ENCODE data around the gene ONECUT2. TPM values are rescaled to one million over a fixed set of nuclear protein-coding genes. Genes with fewer than 3 reads are reported as not detected.

Gene ONECUT2
- total and polyA plus RNA-seq, 2 experiments from 2014 or later = 0.82 to 1.7 TPM

- peak; percentile 87 for DNase-seq (ENCODE audit: low spot score)
- no peaks in the 10 kb centered on the region for H3K36me3 Mint-ChIP-seq (ENCODE audit: low read depth)
- peak overlapping the region; percentile 45 for H3K4me2 ChIP-seq
- peaks cover 38% of the 10 kb centered on the region for H3K27me3 Mint-ChIP-seq (ENCODE audit: insufficient read depth, low read depth, poor library complexity)
- peaks cover 25% of the 10 kb centered on the region for H3K4me1 ChIP-seq (ENCODE audit: insufficient read depth)
- H3K4me3 ChIP-seq = peak overlapping the region; percentile 18; the same call in 1 of the 2 replicates
- ATAC-seq = peak; percentile 95
- peaks cover 26% of the 10 kb centered on the region for H4K20me1 ChIP-seq (replicated peaks; ENCODE audit: insufficient read depth)
- no peaks in the 10 kb centered on the region for H3K79me2 ChIP-seq (replicated peaks; ENCODE audit: insufficient read depth)
- H3K9me3 Mint-ChIP-seq = no peaks in the 10 kb centered on the region
- H3K27ac ChIP-seq (ENCODE audit: low read depth) = no peak overlapping the region
- no peaks in the 10 kb centered on the region for H3F3A ChIP-seq (replicated peaks; ENCODE audit: low read depth)
- H2AFZ ChIP-seq = no peak overlapping the region
- H3K4me3 Mint-ChIP-seq = peak overlapping the region; percentile 16; the same call in 1 of the 3 replicates
- TF ChIP-seq NANOG (IDR thresholded peaks at IDR 0.05; ENCODE audit: borderline replicate concordance) = no peak
- peak; percentile 42 to 47 for TF ChIP-seq CTCF (conservative IDR thresholded peaks at IDR 0.05; ENCODE audit: low read depth in 2 of 2)
- TF ChIP-seq ZNF114 (CRISPR knock-in tag; IDR thresholded peaks at IDR 0.05) = no peak
- no peak for TF ChIP-seq STAT1 (IDR thresholded peaks at IDR 0.05; ENCODE audit: unreplicated experiment)
- TF ChIP-seq, protein P1, sequence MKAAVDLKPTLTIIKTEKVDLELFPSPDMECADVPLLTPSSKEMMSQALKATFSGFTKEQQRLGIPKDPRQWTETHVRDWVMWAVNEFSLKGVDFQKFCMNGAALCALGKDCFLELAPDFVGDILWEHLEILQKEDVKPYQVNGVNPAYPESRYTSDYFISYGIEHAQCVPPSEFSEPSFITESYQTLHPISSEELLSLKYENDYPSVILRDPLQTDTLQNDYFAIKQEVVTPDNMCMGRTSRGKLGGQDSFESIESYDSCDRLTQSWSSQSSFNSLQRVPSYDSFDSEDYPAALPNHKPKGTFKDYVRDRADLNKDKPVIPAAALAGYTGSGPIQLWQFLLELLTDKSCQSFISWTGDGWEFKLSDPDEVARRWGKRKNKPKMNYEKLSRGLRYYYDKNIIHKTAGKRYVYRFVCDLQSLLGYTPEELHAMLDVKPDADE (IDR thresholded peaks at IDR 0.05) = no peak
- TF ChIP-seq CREB1 (CRISPR knock-in tag; IDR thresholded peaks at IDR 0.05; ENCODE audit: low read depth) = no peak
- no peak for TF ChIP-seq EZH2phosphoT487 (IDR thresholded peaks at IDR 0.05; ENCODE audit: unreplicated experiment)
- no peak for TF ChIP-seq JUNB (IDR thresholded peaks at IDR 0.05; ENCODE audit: unreplicated experiment)
- TF ChIP-seq ZNF331 (CRISPR knock-in tag; IDR thresholded peaks at IDR 0.05; ENCODE audit: low read depth) = no peak
- TF ChIP-seq ZNF462 (CRISPR knock-in tag; IDR thresholded peaks at IDR 0.05) = peak; percentile 79
- TF ChIP-seq, protein P2, sequence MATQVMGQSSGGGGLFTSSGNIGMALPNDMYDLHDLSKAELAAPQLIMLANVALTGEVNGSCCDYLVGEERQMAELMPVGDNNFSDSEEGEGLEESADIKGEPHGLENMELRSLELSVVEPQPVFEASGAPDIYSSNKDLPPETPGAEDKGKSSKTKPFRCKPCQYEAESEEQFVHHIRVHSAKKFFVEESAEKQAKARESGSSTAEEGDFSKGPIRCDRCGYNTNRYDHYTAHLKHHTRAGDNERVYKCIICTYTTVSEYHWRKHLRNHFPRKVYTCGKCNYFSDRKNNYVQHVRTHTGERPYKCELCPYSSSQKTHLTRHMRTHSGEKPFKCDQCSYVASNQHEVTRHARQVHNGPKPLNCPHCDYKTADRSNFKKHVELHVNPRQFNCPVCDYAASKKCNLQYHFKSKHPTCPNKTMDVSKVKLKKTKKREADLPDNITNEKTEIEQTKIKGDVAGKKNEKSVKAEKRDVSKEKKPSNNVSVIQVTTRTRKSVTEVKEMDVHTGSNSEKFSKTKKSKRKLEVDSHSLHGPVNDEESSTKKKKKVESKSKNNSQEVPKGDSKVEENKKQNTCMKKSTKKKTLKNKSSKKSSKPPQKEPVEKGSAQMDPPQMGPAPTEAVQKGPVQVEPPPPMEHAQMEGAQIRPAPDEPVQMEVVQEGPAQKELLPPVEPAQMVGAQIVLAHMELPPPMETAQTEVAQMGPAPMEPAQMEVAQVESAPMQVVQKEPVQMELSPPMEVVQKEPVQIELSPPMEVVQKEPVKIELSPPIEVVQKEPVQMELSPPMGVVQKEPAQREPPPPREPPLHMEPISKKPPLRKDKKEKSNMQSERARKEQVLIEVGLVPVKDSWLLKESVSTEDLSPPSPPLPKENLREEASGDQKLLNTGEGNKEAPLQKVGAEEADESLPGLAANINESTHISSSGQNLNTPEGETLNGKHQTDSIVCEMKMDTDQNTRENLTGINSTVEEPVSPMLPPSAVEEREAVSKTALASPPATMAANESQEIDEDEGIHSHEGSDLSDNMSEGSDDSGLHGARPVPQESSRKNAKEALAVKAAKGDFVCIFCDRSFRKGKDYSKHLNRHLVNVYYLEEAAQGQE (IDR thresholded peaks at IDR 0.05; ENCODE audit: unreplicated experiment) = peak; percentile 98
- no peak for TF ChIP-seq EZH2 (IDR thresholded peaks at IDR 0.05; ENCODE audit: low read depth, unreplicated experiment)
- TF ChIP-seq POLR2AphosphoS5 (IDR thresholded peaks at IDR 0.05; ENCODE audit: low read depth) = no peak
- H3K36me3 ChIP-seq (ENCODE audit: insufficient read depth) = no peaks in the 10 kb centered on the region
- H3K9me2 ChIP-seq (ENCODE audit: insufficient read depth) = no peaks in the 10 kb centered on the region
- H3K27ac Mint-ChIP-seq = no peak overlapping the region
- H3K4me1 Mint-ChIP-seq = peaks cover 24% of the 10 kb centered on the region
- peaks cover 46% of the 10 kb centered on the region for H3K27me3 ChIP-seq (ENCODE audit: insufficient read depth)
Measured at GRCh38 chr18:57447154-57447621, 12.0 kb downstream of the ONECUT2 start.
